ENCODE measurements around the gene NINL. TPM values are rescaled to one million over a fixed set of nuclear protein-coding genes. Genes with fewer than 3 reads are reported as not detected.

The NINL gene
- 7.0 and 9.6 TPM in 2 replicates for total RNA-seq

DNA sequence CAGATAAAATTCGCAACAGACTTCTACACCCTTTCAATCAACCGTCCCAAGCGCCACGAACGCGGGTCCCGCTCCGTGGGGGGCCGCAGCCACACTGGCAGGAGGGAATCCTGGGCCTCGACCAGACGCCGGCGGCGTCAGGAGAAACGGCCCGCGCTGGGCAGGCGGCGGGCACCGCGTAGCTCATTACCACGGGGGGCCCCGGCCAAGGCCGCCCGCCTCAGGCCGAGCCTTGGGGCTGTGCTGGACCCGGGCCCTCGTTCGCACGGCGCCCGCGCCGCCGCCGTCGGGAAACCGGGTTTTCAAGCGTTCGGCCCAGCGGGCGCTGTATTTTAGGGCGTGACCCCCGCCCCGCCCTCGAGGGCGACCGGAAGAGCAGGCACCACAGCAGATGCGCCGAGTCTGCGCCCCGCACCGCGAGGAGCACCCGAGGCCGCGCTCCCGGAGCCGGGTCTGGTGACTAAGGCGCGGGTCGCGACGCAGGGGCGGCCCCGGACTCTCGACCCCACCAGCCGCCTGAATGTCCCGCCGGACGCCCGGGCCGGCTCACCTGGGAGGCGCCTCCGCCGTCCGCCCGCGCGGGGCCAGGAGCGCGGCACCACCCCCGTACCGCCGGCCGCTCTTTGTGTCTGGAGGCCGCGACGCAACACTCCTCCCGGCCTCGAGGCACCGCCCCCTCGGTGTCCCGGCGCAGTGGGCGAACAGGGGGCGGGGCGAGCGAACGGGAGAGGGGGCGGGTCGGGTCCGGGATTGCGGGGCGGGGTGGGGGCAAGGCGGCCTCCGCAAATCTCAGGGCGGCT, at the start of gene NINL:
TSS of gene NINL (minus strand) at position 627 of the 800 bp plus-strand sequence. CDS start 58,944 bp downstream, outside the sequence.

DNA sequence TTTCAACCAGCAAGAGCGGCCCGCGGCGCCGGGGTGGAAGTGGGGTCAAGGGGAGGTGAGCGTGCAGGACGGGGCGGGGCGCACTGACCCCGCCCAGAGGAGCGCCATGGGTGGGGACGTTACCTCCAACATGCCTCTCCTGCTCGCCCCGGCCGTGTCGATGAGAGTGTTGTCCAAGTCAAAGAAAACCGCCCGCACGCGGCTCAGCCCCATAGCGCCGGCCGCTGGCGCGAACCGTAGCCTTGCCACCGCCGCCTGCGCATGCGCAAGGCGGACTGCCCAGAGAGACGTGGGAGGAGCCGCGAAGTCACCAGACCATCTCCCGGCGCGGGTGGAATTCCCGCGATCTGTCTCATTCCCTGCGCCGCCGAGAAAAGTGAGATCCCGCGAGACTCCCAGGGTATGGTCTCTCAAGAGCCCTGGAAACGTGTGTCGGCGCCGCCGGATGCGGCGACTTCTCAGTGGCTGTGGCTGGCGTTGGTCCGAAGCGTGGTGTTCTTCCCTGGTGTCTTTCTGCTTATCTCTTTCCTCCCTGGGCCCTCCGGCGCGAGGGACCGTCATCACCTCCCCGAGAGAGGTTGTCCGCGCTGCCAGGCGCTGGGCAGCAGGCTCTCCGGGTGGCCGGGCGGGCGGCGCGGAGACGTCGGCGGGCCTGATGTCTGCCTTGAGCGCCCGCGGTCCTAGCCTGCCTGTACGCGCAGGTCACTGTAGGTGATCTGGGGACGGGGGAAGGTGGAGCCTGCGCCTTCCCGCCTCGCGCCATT, 38.6 kb upstream of the NINL start, which contains the start of gene NANP:
TSS of gene NANP (minus strand) at position 279 of the 764 bp plus-strand sequence. CDS start at position 213, 66 bp downstream.

DNA sequence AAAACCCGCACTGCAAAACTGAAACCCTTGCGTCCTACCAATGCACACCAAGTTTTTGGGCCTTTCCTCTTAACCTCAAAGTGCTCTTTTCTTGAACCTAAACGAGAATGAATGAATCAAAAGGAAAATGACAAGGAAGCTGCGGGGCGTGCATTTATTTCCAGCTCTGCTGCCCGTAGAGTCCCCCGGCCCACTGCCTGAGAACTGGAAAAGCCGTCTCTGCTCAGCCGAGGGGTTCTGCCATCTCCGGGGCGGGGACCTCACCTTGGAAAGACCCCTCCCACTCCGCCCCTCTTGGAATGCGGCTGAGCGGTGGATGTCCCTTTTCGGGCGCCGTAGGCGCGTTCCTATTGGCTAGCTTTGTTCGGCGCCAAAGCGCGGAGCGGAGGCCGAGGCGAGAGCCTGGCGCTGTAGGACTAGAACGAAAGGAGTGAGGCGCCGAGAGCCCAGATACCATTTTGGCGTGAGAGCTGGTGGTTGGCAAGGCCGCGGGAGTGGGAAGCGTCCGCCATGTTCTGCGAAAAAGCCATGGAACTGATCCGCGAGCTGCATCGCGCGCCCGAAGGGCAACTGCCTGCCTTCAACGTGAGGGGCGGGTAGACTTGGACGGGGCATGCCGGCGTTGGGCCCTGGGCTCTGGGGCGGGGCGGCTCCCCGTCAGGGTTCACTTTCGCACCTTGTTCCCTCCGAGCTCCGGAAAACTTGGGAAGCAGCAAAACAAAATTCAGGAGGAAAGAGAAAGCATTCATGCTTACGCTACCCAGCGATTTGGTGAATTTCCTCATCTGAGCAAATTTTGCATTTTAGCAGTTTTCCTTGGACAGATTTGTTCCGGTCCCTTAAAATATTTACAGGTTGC, 177.8 kb downstream of the NINL start, which contains the start of gene GINS1:
TSS of gene GINS1 (plus strand) at position 363 of the 859 bp plus-strand sequence. CDS start at position 511, 148 bp downstream.

Other genes starting within 250 kb of the NINL start
- 30.2 and 36.2 TPM in 2 replicates for gene ABHD12, start 194.7 kb downstream of the NINL start, total RNA-seq
- gene GINS1, start 177.9 kb downstream of the NINL start, total RNA-seq, result 4.0 and 8.1 TPM in 2 replicates
- gene NANP, start 38.5 kb upstream of the NINL start, total RNA-seq, result 8.3 TPM in 2 replicates
- 10.3 and 12.1 TPM in 2 replicates for gene ZNF337, start 111.3 kb upstream of the NINL start, total RNA-seq